H1 (cell line): ENCODE measurements around the gene DCTN2. TPM values are rescaled to one million over a fixed set of nuclear protein-coding genes. Genes with fewer than 3 reads are reported as not detected.

ENCODE experiments used
- CTCF ChIA-PET: fragments of 300-600 bp; sonication (Branson Sonifier 250); formaldehyde crosslinking; loops from one replicate; lab custom pipeline; 2021; ENCODE audit not compliant: partially characterized antibody; lab: Charles Lee
- POLR2A ChIA-PET: fragments of 300-600 bp; sonication (Branson Sonifier 250); formaldehyde crosslinking; loops from one replicate; lab custom pipeline; 2021; ENCODE audit warnings: inconsistent platforms; ENCODE audit not compliant: partially characterized antibody; lab: Charles Lee
- DNase-seq, 2 experiments: peaks; one replicate each; pipeline versions ENCODE4 v3.0.0 to v3.0.0-alpha.2; 2010 to 2022; ENCODE audit warnings: low spot score in 2 of 2, low read depth in 1 of 2, mixed read lengths in 1 of 2
- FAIRE-seq: peaks from 2 replicates; lab custom pipeline; 2011; peaks lifted over from hg19 to GRCh38; lab: Jason Lieb, UNC
- H2AFZ ChIP-seq: 2 replicates; pipeline ENCODE4 v1.8.1; 2012; ENCODE audit warnings: low read length, inconsistent platforms
- H2AK5ac ChIP-seq: 2 replicates; pipeline ENCODE4 v1.6.1; 2013; ENCODE audit warnings: low read depth, low read length
- H2BK120ac ChIP-seq: replicated peaks from 2 replicates; pipeline ENCODE3; 2013; ENCODE audit warnings: low read depth, low read length, inconsistent platforms
- H2BK12ac ChIP-seq: 2 replicates; pipeline ENCODE4 v1.6.1; 2013; ENCODE audit warnings: low read depth, low read length
- H2BK15ac ChIP-seq: 2 replicates; pipeline ENCODE4 v1.6.1; 2013; ENCODE audit warnings: low read length
- H2BK20ac ChIP-seq: 2 replicates; pipeline ENCODE4 v1.6.1; 2013; ENCODE audit warnings: low read length
- H2BK5ac ChIP-seq: 2 replicates; pipeline ENCODE4 v1.6.1; 2013; ENCODE audit warnings: low read depth, low read length
- H3K14ac ChIP-seq: 2 replicates; pipeline ENCODE4 v1.6.1; 2013; ENCODE audit warnings: inconsistent platforms; ENCODE audit not compliant: insufficient read length
- H3K18ac ChIP-seq: 2 replicates; pipeline ENCODE4 v1.6.1; 2013; ENCODE audit warnings: low read length; ENCODE audit errors: extremely low read depth
- H3K23ac ChIP-seq: 2 replicates; pipeline ENCODE4 v1.6.1; 2013; ENCODE audit warnings: inconsistent platforms; ENCODE audit not compliant: insufficient read length
- H3K23me2 ChIP-seq: 2 replicates; pipeline ENCODE4 v1.6.1; 2013; ENCODE audit warnings: low read depth, low read length
- H3K27ac ChIP-seq: 2 replicates; pipeline ENCODE4 v1.6.1; 2011; ENCODE audit warnings: low read depth, low read length, inconsistent platforms
- H3K27me3 ChIP-seq, 4 experiments: replicated peaks in 1 of 4; 1 replicate in 1 of 4; 2 replicates in 3 of 4; pipeline versions ENCODE4 v1.6.1 to v1.8.1; 2011 to 2013; ENCODE audit warnings: low read length in 3 of 4, mild to moderate bottlenecking in 3 of 4, inconsistent platforms in 2 of 4, mixed read lengths in 2 of 4, moderate library complexity in 1 of 4; ENCODE audit not compliant: control insufficient read depth in 3 of 4, insufficient read depth in 3 of 4; ENCODE audit errors: extremely low read depth in 1 of 4
- H3K36me3 ChIP-seq, 4 experiments: 2 replicates each; pipeline versions ENCODE4 v1.6.1 to v1.8.1; 2011 to 2013; ENCODE audit warnings: mild to moderate bottlenecking in 4 of 4, low read length in 3 of 4, moderate library complexity in 2 of 4, control low read depth in 1 of 4, inconsistent platforms in 1 of 4; ENCODE audit not compliant: insufficient read depth in 4 of 4, control insufficient read depth in 2 of 4
- H3K4ac ChIP-seq: replicated peaks from 2 replicates; pipeline ENCODE3; 2013; ENCODE audit warnings: low read length, low read depth, mixed read lengths, inconsistent platforms; ENCODE audit not compliant: insufficient read length
- H3K4me1 ChIP-seq, 4 experiments: replicated peaks in 1 of 4; 1 replicate in 1 of 4; 2 replicates in 3 of 4; pipeline versions ENCODE4 v1.6.1 to v1.8.1; 2011 to 2013; ENCODE audit warnings: low read length in 3 of 4, inconsistent platforms in 2 of 4, mixed read lengths in 1 of 4; ENCODE audit not compliant: insufficient read depth in 4 of 4, control insufficient read depth in 3 of 4
- H3K4me2 ChIP-seq, 2 experiments: 2 replicates each; pipeline versions ENCODE4 v1.6.1 to v1.8.1; 2011 to 2013; ENCODE audit warnings: low read depth in 2 of 2, low read length in 2 of 2, control low read depth in 1 of 2, inconsistent platforms in 1 of 2, mild to moderate bottlenecking in 1 of 2; ENCODE audit not compliant: insufficient read depth in 1 of 2
- H3K4me3 ChIP-seq, 4 experiments: fragments of 200-600, 300-600 bp in 1 of 4; sonication (generic), shearing (Covaris generic), sonication (Bioruptor Twin) in 1 of 4; 2 replicates each; pipeline versions ENCODE4 v1.5.1 to v1.8.1; 2011 to 2016; ENCODE audit warnings: low read length in 4 of 4, low read depth in 3 of 4, control low read depth in 2 of 4, inconsistent platforms in 2 of 4, mild to moderate bottlenecking in 2 of 4, mixed read lengths in 1 of 4, moderate library complexity in 1 of 4; ENCODE audit not compliant: insufficient read depth in 2 of 4; ENCODE audit errors: extremely low read depth in 1 of 4
- H3K56ac ChIP-seq: replicated peaks from 2 replicates; pipeline ENCODE3; 2013; ENCODE audit warnings: low read depth, mild to moderate bottlenecking, mixed read lengths, low read length, inconsistent platforms; ENCODE audit not compliant: insufficient read length
- H3K79me1 ChIP-seq: 2 replicates; pipeline ENCODE4 v1.6.1; 2013; ENCODE audit warnings: low read depth, low read length, control low read depth
- H3K79me2 ChIP-seq, 2 experiments: 2 replicates each; pipeline versions ENCODE4 v1.6.1 to v1.8.1; 2012 to 2013; ENCODE audit warnings: low read length in 2 of 2, mild to moderate bottlenecking in 2 of 2, inconsistent platforms in 1 of 2; ENCODE audit not compliant: insufficient read depth in 2 of 2, control insufficient read depth in 1 of 2
- H3K9ac ChIP-seq, 4 experiments: replicated peaks in 1 of 4; 1 replicate in 1 of 4; 2 replicates in 3 of 4; pipeline versions ENCODE4 v1.6.1 to v1.8.1; 2011 to 2013; ENCODE audit warnings: low read depth in 3 of 4, low read length in 3 of 4, control low read depth in 2 of 4, mild to moderate bottlenecking in 2 of 4, moderate library complexity in 2 of 4, inconsistent platforms in 1 of 4; ENCODE audit errors: extremely low read depth in 1 of 4
- H3K9me3 ChIP-seq, 2 experiments: 2 replicates each; pipeline versions ENCODE4 v1.6.1 to v1.8.1; 2012 to 2013; ENCODE audit warnings: mild to moderate bottlenecking in 2 of 2, moderate library complexity in 2 of 2, control low read depth in 1 of 2, inconsistent platforms in 1 of 2, low read depth in 1 of 2, low read length in 1 of 2, mixed read lengths in 1 of 2; ENCODE audit not compliant: insufficient read depth in 2 of 2
- H4K20me1 ChIP-seq, 2 experiments: replicated peaks in 1 of 2; 2 replicates each; pipeline versions ENCODE3 to v1.8.1; 2011 to 2013; ENCODE audit warnings: inconsistent platforms in 2 of 2, low read length in 2 of 2, mild to moderate bottlenecking in 1 of 2; ENCODE audit not compliant: insufficient read depth in 2 of 2, control insufficient read depth in 1 of 2
- H4K5ac ChIP-seq: 2 replicates; pipeline ENCODE4 v1.6.1; 2013; ENCODE audit warnings: low read length, low read depth, mixed read lengths, inconsistent platforms; ENCODE audit not compliant: insufficient read length
- H4K8ac ChIP-seq: 2 replicates; pipeline ENCODE4 v1.8.0; 2013; ENCODE audit warnings: mild to moderate bottlenecking, moderate library complexity, low read length, inconsistent platforms; ENCODE audit not compliant: insufficient read depth; ENCODE audit errors: extremely low read depth
- H4K91ac ChIP-seq: replicated peaks from 2 replicates; pipeline ENCODE3; 2013; ENCODE audit warnings: low read length, mixed read lengths, inconsistent platforms; ENCODE audit not compliant: insufficient read length
- EZH2 ChIP-seq: fragments of 200-600 bp; sonication (generic); IDR thresholded peaks from 2 replicates; pipeline ENCODE4 v1.7.1; 2012; ENCODE audit warnings: low read depth, mild to moderate bottlenecking, moderate library complexity, low read length, inconsistent platforms; ENCODE audit not compliant: severe bottlenecking
- GABPA ChIP-seq: IDR thresholded peaks from 2 replicates; pipeline ENCODE4 v1.6.1; 2011; ENCODE audit warnings: mild to moderate bottlenecking, low read length, moderate library complexity, borderline replicate concordance; ENCODE audit not compliant: insufficient read depth
- SIX5 ChIP-seq: IDR thresholded peaks from 2 replicates; pipeline ENCODE4 v1.6.1; 2011; ENCODE audit warnings: mild to moderate bottlenecking, low read depth, low read length
- SUZ12 ChIP-seq: fragments of 200-600 bp; sonication (generic); IDR thresholded peaks from 2 replicates; pipeline ENCODE4 v1.6.1; 2012; ENCODE audit warnings: mild to moderate bottlenecking, inconsistent platforms, low read length, moderate library complexity, mixed read lengths
- TBP ChIP-seq: IDR thresholded peaks from 2 replicates; pipeline ENCODE4 v1.6.1; 2011; ENCODE audit warnings: low read depth, low read length, improper control_type of control experiment
- TEAD4 ChIP-seq: IDR thresholded peaks from 2 replicates; pipeline ENCODE4 v1.6.1; 2012; ENCODE audit warnings: low read depth, low read length, inconsistent platforms, mixed read lengths
- YY1 ChIP-seq: IDR thresholded peaks from 2 replicates; pipeline ENCODE4 v1.6.1; 2011; ENCODE audit warnings: low read depth, mild to moderate bottlenecking, low read length
- WGBS, 2 experiments: shearing (Covaris generic) in 1 of 2; methylation state at CpG; one replicate each; pipeline versions ENCODE4 v1.1.6 to v1.1.7; 2013 to 2015; ENCODE audit warnings: low lambda C conversion rate in 2 of 2, mixed read lengths in 2 of 2, inconsistent platforms in 1 of 2, low coverage in 1 of 2, missing lambda C conversion rate in 1 of 2; ENCODE audit not compliant: insufficient replicate concordance in 2 of 2, insufficient coverage in 1 of 2, insufficient read length in 1 of 2; ENCODE audit errors: extremely low coverage in 1 of 2, missing lambda C conversion rate in 1 of 2; 5-methylcytosine and 5-hydroxymethylcytosine counted together
- polyA plus RNA-seq, 7 experiments: library from polyadenylated mRNA; depleted of rRNA in 3 of 7; stranded (reverse) in 5 of 7; unstranded in 2 of 7; fragments of >200 nt in 5 of 7; fragments of 200-250 nt in 2 of 7; gene quantifications; 1 replicate in 5 of 7; 2 replicates in 1 of 7; 4 replicates in 1 of 7; pipeline versions ENCODE4 v1.2.1 to v1.2.3, GENCODE V29; 2011 to 2013; ENCODE audit warnings: missing spikeins in 2 of 7, mixed read lengths in 2 of 7
- total RNA-seq: library from RNA; stranded (reverse); fragmentation: NEBNext Ultra II Directional; extraction: Animal tissue kit (Norgen Biotek cat#: 25700); gene quantifications from 2 replicates; pipeline ENCODE4 v1.2.1, GENCODE V29; 2021

The DCTN2 gene
- total and polyA plus RNA-seq, 2 of the 8 experiments (the other 6 are each of a cell fraction or from before 2014, with no cell fraction given), result 90.3 to 91.9 TPM

GRCh38 chr12:57481671-57482070 is 65.3 kb downstream of the DCTN2 start:
- peaks cover 0 to 8% (median 6%) of the 10 kb centered on the region in 4 experiments; a peak in 5 of 7 replicates for H3K27me3 ChIP-seq

More at GRCh38 chr12:57481671-57482070, 65.3 kb downstream of the DCTN2 start:
- CTCF ChIA-PET, result interaction anchor here (0.6 to 25.1 kb wide), 4 partner anchors 24 to 402 kb away, joined by 3 to 441 read pairs (median 3); partner anchors contain the start of genes GLI1 and INHBE
- no peak for FAIRE-seq
- TF ChIP-seq GABPA (no peak), TBP (no peak), TEAD4 (no peak), SIX5 (no peak), SUZ12 (no peak), YY1 (no peak), EZH2 (no peak)
- H3K23ac ChIP-seq, result no peak overlapping the region
- H3K4me3 ChIP-seq, result no peak overlapping the region
- H3K4me2 ChIP-seq, result no peak overlapping the region
- H3K56ac ChIP-seq, result no peak overlapping the region
- no peaks in the 10 kb centered on the region for H4K20me1 ChIP-seq
- no peaks in the 10 kb centered on the region for H3K79me1 ChIP-seq
- H2BK5ac ChIP-seq, result no peak overlapping the region
- H3K79me2 ChIP-seq, result no peaks in the 10 kb centered on the region
- no peak overlapping the region for H2AK5ac ChIP-seq
- no peak overlapping the region for H2BK12ac ChIP-seq
- H2BK15ac ChIP-seq, result no peak overlapping the region
- no peak overlapping the region for H2BK20ac ChIP-seq
- 89% methylated on average over 1 of the region's 1 CpG; no CpG with 5 or more reads in 1 of the 2 experiments for WGBS, 2 experiments
- no peaks in the 10 kb centered on the region for H3K23me2 ChIP-seq
- H3K27ac ChIP-seq, result no peak overlapping the region
- H4K8ac ChIP-seq, result no peak overlapping the region
- no peak overlapping the region for H3K14ac ChIP-seq
- no peaks in the 10 kb centered on the region for H3K9me3 ChIP-seq
- H2BK120ac ChIP-seq, result no peak overlapping the region
- H3K18ac ChIP-seq, result no peak overlapping the region
- H4K5ac ChIP-seq, result no peak overlapping the region
- H3K4me1 ChIP-seq, result peaks cover 0 to 9% (median 6%) of the 10 kb centered on the region in 4 experiments; a peak in 6 of 7 replicates
- H4K91ac ChIP-seq, result no peak overlapping the region
- H3K36me3 ChIP-seq, result no peaks in the 10 kb centered on the region
- H3K9ac ChIP-seq, result no peak overlapping the region; a peak in 1 of 7 replicates
- DNase-seq, result no peak
- POLR2A ChIA-PET, result no interaction called here
- H3K4ac ChIP-seq, result no peak overlapping the region
- peak overlapping the region; percentile 62 for H2AFZ ChIP-seq
